SU-DHL-6 (cell line): ENCODE results near the gene ABRACL.

ENCODE experiments used
- CTCF ChIP-seq: fragments of 200-600 bp; sonication (generic); IDR thresholded peaks from one replicate; pipeline ENCODE4 v1.5.1; 2017; ENCODE audit warnings: antibody characterized with exemption, mild to moderate bottlenecking, low read length, moderate library complexity; ENCODE audit not compliant: insufficient read depth, poor library complexity, severe bottlenecking
- EZH2phosphoT487 ChIP-seq: fragments of 200-600 bp; sonication (generic), shearing (Covaris generic); conservative IDR thresholded peaks from 2 replicates; pipeline ENCODE4 v1.6.1; 2018; ENCODE audit warnings: mild to moderate bottlenecking, antibody characterized with exemption, low read length, moderate library complexity, mixed read lengths

GRCh38 chr6:139068846-139069245, 40.3 kb downstream of the ABRACL start:
- TF ChIP-seq CTCF (no peak), EZH2phosphoT487 (no peak)
